Umbilical cord (tissue), 2 donors: ENCODE measurements around the gene LAMTOR1. TPM values are rescaled to one million over a fixed set of nuclear protein-coding genes. Genes with fewer than 3 reads are reported as not detected.
"Not testable (repeated sequence)": the region's sequence is repeated elsewhere in the genome, so short reads cannot be mapped to it uniquely, and the experiment has no call there.

ENCODE experiments used
- DNase-seq: peaks from one replicate; pipeline ENCODE4 v3.0.0-alpha.2; 2015; ENCODE audit warnings: low spot score
- total RNA-seq: library from RNA; depleted of rRNA; stranded (reverse); fragments of >200 nt; gene quantifications from one replicate; pipeline ENCODE4 v1.2.3, GENCODE V29; 2014; ENCODE audit warnings: low replicate concordance; ENCODE audit not compliant: insufficient read depth

The LAMTOR1 gene
- total RNA-seq: 57.1 TPM

GRCh38 chr11:72102946-72103753 is at the start of gene LAMTOR1:
Gene LAMTOR1 (minus strand): TSS chr11:72103297. CDS start chr11:72103224, 73 bp downstream.
- peak; percentile 99 for DNase-seq

GRCh38 chr11:72150882-72151281 is 47.8 kb upstream of the LAMTOR1 start:
- no peak for DNase-seq

- no peak for DNase-seq
Measured at GRCh38 chr11:72146625-72147024, 43.5 kb upstream of the LAMTOR1 start.

- peak; percentile 25 for DNase-seq
Measured at GRCh38 chr11:72144807-72145565, 41.9 kb upstream of the LAMTOR1 start.

GRCh38 chr11:72142543-72142942 is 39.4 kb upstream of the LAMTOR1 start:
- DNase-seq: not testable (repeated sequence)

GRCh38 chr11:72142086-72142485 is 39.0 kb upstream of the LAMTOR1 start:
- not testable (repeated sequence) for DNase-seq

GRCh38 chr11:72141066-72141465 is 38.0 kb upstream of the LAMTOR1 start:
- DNase-seq: no peak

- no peak for DNase-seq
Measured at GRCh38 chr11:72140661-72141060, 37.6 kb upstream of the LAMTOR1 start.

- no peak for DNase-seq
Measured at GRCh38 chr11:72139500-72139899, 36.4 kb upstream of the LAMTOR1 start.

- no peak for DNase-seq
Measured at GRCh38 chr11:72138821-72139390, 35.8 kb upstream of the LAMTOR1 start.

GRCh38 chr11:72136684-72137262 is 33.7 kb upstream of the LAMTOR1 start:
- DNase-seq: no peak

- no peak for DNase-seq
Measured at GRCh38 chr11:72135891-72136683, 33.0 kb upstream of the LAMTOR1 start.

GRCh38 chr11:72135473-72135872 is 32.4 kb upstream of the LAMTOR1 start, which contains the start of gene FOLR3:
Gene FOLR3 (plus strand): TSS chr11:72135725. CDS start chr11:72135953, 228 bp downstream.
- not testable (repeated sequence) for DNase-seq

GRCh38 chr11:72132646-72133045 is 29.5 kb upstream of the LAMTOR1 start:
- DNase-seq: no peak

GRCh38 chr11:72129381-72129780 is 26.3 kb upstream of the LAMTOR1 start:
- no peak for DNase-seq

- DNase-seq: no peak
Measured at GRCh38 chr11:72127923-72128322, 24.8 kb upstream of the LAMTOR1 start.

GRCh38 chr11:72125956-72126355 is 22.9 kb upstream of the LAMTOR1 start:
- DNase-seq: no peak

GRCh38 chr11:72124046-72124445 is 20.9 kb upstream of the LAMTOR1 start:
- no peak for DNase-seq

GRCh38 chr11:72123117-72123653 is 20.1 kb upstream of the LAMTOR1 start:
- no peak for DNase-seq

- DNase-seq: no peak
Measured at GRCh38 chr11:72122607-72123006, 19.5 kb upstream of the LAMTOR1 start.

- DNase-seq: no peak
Measured at GRCh38 chr11:72120930-72121329, 17.8 kb upstream of the LAMTOR1 start.
